Limb (tissue), 2 donors: ENCODE measurements around the gene DMRTB1.

Experiments used
- DNase-seq, 2 donors: peaks; one replicate each; pipeline ENCODE4 v3.0.0-alpha.2; 2016; ENCODE audit errors: extremely low spot score in 2 of 2

Gene DMRTB1

GRCh38 chr1:53508056-53508990, 49.1 kb downstream of the DMRTB1 start:
- no peak for DNase-seq

GRCh38 chr1:53508991-53509666, 49.9 kb downstream of the DMRTB1 start:
- DNase-seq = no peak

GRCh38 chr1:53509775-53510174, 50.6 kb downstream of the DMRTB1 start:
- no peak for DNase-seq

GRCh38 chr1:53510215-53510614, 51.0 kb downstream of the DMRTB1 start:
- no peak for DNase-seq

- DNase-seq = no peak
Measured at GRCh38 chr1:53511323-53511932, 52.2 kb downstream of the DMRTB1 start.

GRCh38 chr1:53511933-53512806, 53.0 kb downstream of the DMRTB1 start:
- DNase-seq = peak in 1 of 2 donors; percentile 70

GRCh38 chr1:53512807-53513755, 53.9 kb downstream of the DMRTB1 start:
- DNase-seq = no peak

GRCh38 chr1:53513846-53514245, 54.6 kb downstream of the DMRTB1 start:
- DNase-seq = no peak

- DNase-seq = no peak
Measured at GRCh38 chr1:53514436-53514835, 55.2 kb downstream of the DMRTB1 start.

- DNase-seq = no peak
Measured at GRCh38 chr1:53516181-53516580, 57.0 kb downstream of the DMRTB1 start.
